PFSK-1 (cell line): ENCODE results near the gene ZFAND3.

ENCODE experiments used
- POLR2AphosphoS5 ChIP-seq: IDR thresholded peaks from 2 replicates; pipeline ENCODE4 v1.6.1; 2012; ENCODE audit warnings: low read depth, mild to moderate bottlenecking, control low read depth, low read length, moderate library complexity
- REST ChIP-seq, 2 experiments: IDR thresholded peaks; 2 replicates each; pipeline versions ENCODE4 v1.6.1 to v1.8.0; 2011 to 2012; ENCODE audit warnings: low read depth in 2 of 2, low read length in 2 of 2, control low read depth in 1 of 2, inconsistent platforms in 1 of 2, mild to moderate bottlenecking in 1 of 2, moderate library complexity in 1 of 2; ENCODE audit not compliant: insufficient read depth in 1 of 2

- TF ChIP-seq REST (IDR thresholded peaks at IDR 0.05; ENCODE audit: insufficient read depth in 1 of 2, low read depth in 2 of 2, low read length in 2 of 2) (no peak), POLR2AphosphoS5 (no peak)
Measured at GRCh38 chr6:37785002-37785662, 34.4 kb upstream of the ZFAND3 start.
